Vagina (tissue), 2 donors: Measurements from ENCODE around the gene FER1L5. TPM values are rescaled to one million over a fixed set of nuclear protein-coding genes. Genes with fewer than 3 reads are reported as not detected.

ENCODE experiments used
- DNase-seq, 2 donors: peaks; one replicate each; pipeline ENCODE4 v3.0.0-alpha.2; 2017; ENCODE audit errors: extremely low spot score in 2 of 2
- H3K27ac ChIP-seq: fragments of 200-600 bp; sonication (generic); one replicate; pipeline ENCODE4 v1.5.1; 2019
- H3K27me3 ChIP-seq: fragments of 200-600 bp; sonication (generic); one replicate; pipeline ENCODE4 v1.5.1; 2019
- H3K36me3 ChIP-seq, 2 donors: fragments of 200-600 bp; sonication (generic); one replicate each; pipeline ENCODE4 v1.5.1; 2017 to 2019
- H3K4me1 ChIP-seq: fragments of 200-600 bp; sonication (generic); one replicate; pipeline ENCODE4 v1.5.1; 2019
- H3K4me3 ChIP-seq, 2 donors: fragments of 200-600 bp; sonication (generic); 1 replicate in 1 of 2; 2 replicates in 1 of 2; pipeline ENCODE4 v1.5.1; 2016 to 2019
- H3K9me3 ChIP-seq: fragments of 200-600 bp; sonication (generic); one replicate; pipeline ENCODE4 v1.5.1; 2019
- CTCF ChIP-seq, 3 experiments: fragments of 450-650 bp in 2 of 3; fragments of 200-600 bp in 1 of 3; sonication (generic) in 1 of 3; IDR thresholded peaks; one replicate each; pipeline ENCODE4 v1.5.1; 2017 to 2019; ENCODE audit warnings: antibody characterized with exemption in 3 of 3, mild to moderate bottlenecking in 2 of 3, moderate library complexity in 2 of 3
- POLR2A ChIP-seq, 2 donors: fragments of 450-650 bp; IDR thresholded peaks; one replicate each; pipeline ENCODE4 v1.6.1; 2017; ENCODE audit warnings: antibody characterized with exemption in 2 of 2, mild to moderate bottlenecking in 2 of 2, moderate library complexity in 2 of 2
- POLR2AphosphoS5 ChIP-seq, 2 donors: sonication (generic); formaldehyde crosslinking; IDR thresholded peaks; one replicate each; pipeline ENCODE4 v1.9.0; 2017; ENCODE audit warnings: antibody characterized with exemption in 2 of 2, mild to moderate bottlenecking in 2 of 2, low read depth in 1 of 2; ENCODE audit not compliant: insufficient read depth in 1 of 2
- intact Hi-C: fragments of 100-400 bp; cut with DNase I; formaldehyde crosslinking; loops from one replicate; pipeline ENCODE4 v1.15.1; 2023
- total RNA-seq: library from RNA; depleted of rRNA; stranded (reverse); fragments of >200 nt; gene quantifications from one replicate; pipeline ENCODE4 v1.2.3, GENCODE V29; 2016

The FER1L5 gene
- total RNA-seq, 1 donor from 2014 or later, result 0.74 TPM

- Histone ChIP-seq H3K9me3 (no peaks in the 10 kb centered on the region), H3K4me1 (no peaks in the 10 kb centered on the region), H3K27ac (no peak overlapping the region), H3K4me3 (no peak overlapping the region), H3K27me3 (no peaks in the 10 kb centered on the region), H3K36me3 (peaks cover 6 to 74% of the 10 kb centered on the region in 2 donors)
- intact Hi-C loops, result no loop called here
- no peak for DNase-seq
- TF ChIP-seq POLR2AphosphoS5 (IDR thresholded peaks at IDR 0.05; ENCODE audit: insufficient read depth in 1 of 2, low read depth in 1 of 2) (no peak), POLR2A (IDR thresholded peaks at IDR 0.05) (no peak), CTCF (IDR thresholded peaks at IDR 0.05) (no peak)
These were observed 40.9 kb upstream of the FER1L5 start for GRCh38 chr2:96601382-96602292.

GRCh38 chr2:96602330-96602823 is 40.2 kb upstream of the FER1L5 start:
- no peak for DNase-seq
- Histone ChIP-seq H3K4me3 (no peak overlapping the region), H3K4me1 (no peaks in the 10 kb centered on the region), H3K27ac (no peak overlapping the region), H3K27me3 (no peaks in the 10 kb centered on the region), H3K9me3 (no peaks in the 10 kb centered on the region), H3K36me3 (peaks cover 6 to 76% of the 10 kb centered on the region in 2 donors)
- intact Hi-C loops, result no loop called here
- TF ChIP-seq POLR2A (IDR thresholded peaks at IDR 0.05) (no peak), POLR2AphosphoS5 (IDR thresholded peaks at IDR 0.05; ENCODE audit: insufficient read depth in 1 of 2, low read depth in 1 of 2) (no peak), CTCF (IDR thresholded peaks at IDR 0.05) (no peak)

GRCh38 chr2:96604104-96604503 is 38.5 kb upstream of the FER1L5 start:
- Histone ChIP-seq H3K27ac (no peak overlapping the region), H3K4me1 (no peaks in the 10 kb centered on the region), H3K9me3 (no peaks in the 10 kb centered on the region), H3K4me3 (no peak overlapping the region), H3K27me3 (no peaks in the 10 kb centered on the region), H3K36me3 (peaks cover 6 to 80% of the 10 kb centered on the region in 2 donors)
- no peak for DNase-seq
- intact Hi-C loops, result no loop called here
- TF ChIP-seq POLR2A (IDR thresholded peaks at IDR 0.05) (no peak), CTCF (IDR thresholded peaks at IDR 0.05) (no peak), POLR2AphosphoS5 (IDR thresholded peaks at IDR 0.05; ENCODE audit: insufficient read depth in 1 of 2, low read depth in 1 of 2) (no peak)

GRCh38 chr2:96608469-96609455 is 33.8 kb upstream of the FER1L5 start:
- peaks cover 2 to 91% of the 10 kb centered on the region in 2 donors for H3K36me3 ChIP-seq
- no peak overlapping the region for H3K4me3 ChIP-seq
- no peak for DNase-seq
- no peaks in the 10 kb centered on the region for H3K4me1 ChIP-seq
- H3K9me3 ChIP-seq, result no peaks in the 10 kb centered on the region
- H3K27ac ChIP-seq, result no peak overlapping the region
- H3K27me3 ChIP-seq, result no peaks in the 10 kb centered on the region
- no peak for TF ChIP-seq POLR2AphosphoS5 (IDR thresholded peaks at IDR 0.05; ENCODE audit: insufficient read depth in 1 of 2, low read depth in 1 of 2)
- no peak for TF ChIP-seq POLR2A (IDR thresholded peaks at IDR 0.05)
- TF ChIP-seq CTCF (IDR thresholded peaks at IDR 0.05), result no peak
- intact Hi-C loops, result no loop called here
